NCI-H774 (cell line): ENCODE measurements around the gene AJM1.
A peak's percentile ranks its signal among the peaks of the same experiment; 100 is the strongest.
"Not testable (repeated sequence)": the region's sequence is repeated elsewhere in the genome, so short reads cannot be mapped to it uniquely, and the experiment has no call there.

Experiments used
- DNase-seq: peaks from one replicate; lab custom pipeline; 2025; lab: John Stamatoyannopoulos, UW

The AJM1 gene

DNA sequence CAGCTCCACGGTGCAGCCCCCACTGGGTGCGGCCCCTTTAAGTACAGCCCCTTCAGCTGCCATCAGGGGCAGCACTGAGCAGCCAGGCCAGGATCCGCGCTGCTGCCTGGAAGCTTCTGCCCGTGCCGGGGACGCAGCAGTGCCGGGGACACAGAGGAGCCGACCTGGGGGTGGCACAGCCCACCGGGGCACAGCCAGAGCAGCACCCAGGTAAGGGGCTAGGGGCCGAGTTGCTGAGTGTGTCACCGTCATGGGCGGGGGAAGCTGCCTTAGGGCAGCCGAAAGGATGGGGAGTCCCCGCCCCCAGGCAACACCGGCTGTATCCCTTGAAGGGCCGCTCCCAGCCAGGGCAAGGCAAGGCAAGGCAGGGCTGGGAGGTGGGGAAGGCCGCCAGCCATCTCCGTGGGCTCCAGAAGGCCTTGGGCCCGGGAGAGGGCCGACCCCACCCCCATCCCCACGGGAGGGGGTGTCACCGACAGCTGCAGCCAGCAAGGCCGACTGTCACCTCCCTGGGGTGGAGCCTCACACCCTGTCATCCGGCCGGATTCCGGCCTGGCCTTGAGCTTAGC is at the start of gene AJM1:
Gene AJM1, plus strand, starts transcription at position 99 of the 569 bp plus-strand sequence. CDS start 1,937 bp downstream, outside the sequence.
- peak; percentile 46 for DNase-seq

DNA sequence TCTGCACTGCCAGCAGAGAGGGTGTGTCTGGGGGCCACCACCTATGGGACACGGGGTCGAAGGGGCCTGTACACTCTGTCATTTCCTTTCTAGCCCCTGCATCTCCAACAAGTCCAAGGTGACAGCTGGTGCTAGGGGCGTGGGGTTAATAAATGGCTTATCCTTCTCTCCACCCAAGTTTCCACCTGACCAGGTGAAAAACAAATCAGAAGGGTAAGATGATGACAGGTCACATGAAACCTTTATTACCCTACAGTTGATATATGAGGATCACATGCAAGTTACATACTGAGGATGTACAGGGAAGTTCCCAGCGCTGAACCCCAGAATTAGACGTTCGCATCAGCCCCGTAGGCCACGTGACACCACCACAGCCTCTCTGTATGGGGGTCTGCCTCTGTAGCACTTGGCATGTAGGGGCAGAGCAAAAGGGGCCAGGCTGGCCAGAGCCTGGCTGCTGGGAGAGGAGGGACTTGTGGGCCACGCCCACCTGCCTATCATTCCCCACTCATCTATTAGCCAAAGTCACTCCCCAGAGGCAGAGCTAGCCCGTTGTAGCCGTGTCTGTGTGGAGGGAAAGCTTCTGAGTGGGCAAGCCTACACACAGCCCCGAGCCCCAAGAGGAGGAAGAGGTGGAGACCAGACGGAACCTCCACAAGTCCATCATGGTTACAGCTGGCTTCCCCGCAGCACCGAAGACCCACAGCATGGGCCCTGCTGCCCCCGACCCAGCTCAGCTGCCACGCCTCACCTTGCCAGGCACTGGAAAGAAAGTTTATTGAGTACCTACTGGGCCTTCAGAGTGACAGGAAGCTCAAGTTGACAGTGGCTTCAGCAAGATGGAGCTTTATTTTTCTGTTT is 49.0 kb upstream of the AJM1 start:
- DNase-seq: no peak

- no peak for DNase-seq
These were observed 47.8 kb upstream of the AJM1 start for GRCh38 chr9:136794281-136794999.

GRCh38 chr9:136795000-136795348 is 47.3 kb upstream of the AJM1 start:
- no peak for DNase-seq

- DNase-seq: no peak
These were observed 46.0 kb upstream of the AJM1 start, which contains the start of gene CCDC183 for GRCh38 chr9:136796238-136796774. Gene CCDC183 (plus strand): TSS chr9:136796338. CDS start chr9:136796398, 60 bp downstream.

GRCh38 chr9:136796775-136797347 is 45.4 kb upstream of the AJM1 start:
- not testable (repeated sequence) for DNase-seq

DNA sequence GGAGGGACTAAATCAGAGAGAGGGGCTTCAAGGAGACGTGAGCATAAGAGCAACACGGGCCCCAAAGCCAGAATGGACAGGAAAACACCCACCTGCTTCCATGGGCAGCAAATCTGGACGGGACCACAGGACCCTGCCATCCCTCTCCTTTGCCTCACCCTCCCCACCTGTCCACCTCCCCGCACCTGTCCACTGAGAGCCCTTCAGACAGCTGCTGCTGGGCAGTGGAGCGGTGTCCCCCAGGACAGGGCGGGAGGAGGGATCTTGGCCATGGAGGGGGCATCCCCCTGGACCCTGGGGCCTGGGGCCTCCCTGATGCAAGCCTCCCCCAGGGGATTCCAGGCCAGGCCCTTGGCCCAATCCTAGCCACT is 43.6 kb upstream of the AJM1 start:
- DNase-seq: no peak

DNA sequence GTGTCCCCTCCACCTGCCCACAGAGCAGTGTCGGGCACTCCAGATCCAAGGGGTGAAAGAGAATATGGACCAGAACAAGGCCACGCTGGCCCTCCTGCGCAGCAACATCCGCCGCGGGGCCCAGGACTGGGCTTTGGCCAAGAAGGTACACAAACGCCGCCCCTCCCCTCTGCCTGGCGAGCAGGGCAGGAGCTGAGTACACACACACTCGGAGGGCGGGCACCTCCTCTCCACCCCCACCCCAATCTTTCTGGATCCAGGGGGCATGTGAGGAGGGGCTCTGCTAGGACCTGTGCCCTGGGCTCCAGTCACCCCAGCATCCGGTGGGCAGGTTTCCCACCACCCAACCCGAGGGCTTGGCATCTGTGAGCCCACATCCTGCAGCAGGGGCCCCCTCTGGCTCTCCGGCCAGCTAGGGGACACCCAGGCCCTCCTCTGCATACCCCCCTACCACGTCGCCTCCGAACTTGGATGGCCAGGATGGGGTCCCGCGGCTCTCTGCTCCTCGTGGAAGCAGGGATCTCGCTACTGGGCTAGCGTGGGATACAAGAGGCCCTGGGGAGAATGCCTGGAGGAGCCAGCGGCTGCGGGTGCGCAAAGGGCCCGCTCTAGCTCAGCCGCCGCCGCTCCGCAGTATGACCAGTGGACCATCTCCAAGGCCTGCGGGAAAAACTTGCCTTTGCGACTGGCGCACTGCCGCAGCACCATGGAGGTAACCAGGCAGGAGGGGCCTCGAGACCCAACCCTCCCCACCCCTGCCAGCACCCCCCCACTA is 43.0 kb upstream of the AJM1 start:
- peak; percentile 55 for DNase-seq

- DNase-seq: peak; percentile 95
These were observed 42.2 kb upstream of the AJM1 start for GRCh38 chr9:136799854-136800657.

GRCh38 chr9:136802321-136802720 is 40.0 kb upstream of the AJM1 start:
- no peak for DNase-seq

DNA sequence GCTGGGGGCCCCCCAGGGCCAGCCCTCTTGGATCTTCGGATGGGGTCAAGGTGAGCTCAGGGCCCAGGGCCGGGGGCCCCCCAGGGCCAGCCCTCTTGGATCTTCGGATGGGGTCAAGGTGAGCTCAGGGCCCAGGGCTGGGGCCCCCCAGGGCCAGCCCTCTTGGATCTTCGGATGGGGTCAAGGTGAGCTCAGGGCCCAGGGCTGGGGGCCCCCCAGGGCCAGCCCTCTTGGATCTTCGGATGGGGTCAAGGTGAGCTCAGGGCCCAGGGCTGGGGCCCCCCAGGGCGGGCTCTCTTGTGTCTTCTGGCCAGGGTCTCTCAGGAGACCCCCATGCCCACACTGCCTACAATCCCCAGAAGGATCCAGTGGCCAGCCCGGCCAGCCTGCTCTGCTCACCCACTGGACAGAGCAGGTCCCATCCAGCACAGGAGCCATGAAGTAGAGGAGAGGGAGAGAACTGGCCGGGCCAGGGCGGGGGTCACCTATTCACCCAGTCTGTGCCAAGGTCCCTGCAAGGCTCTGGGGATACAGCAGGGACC is 39.2 kb upstream of the AJM1 start:
- not testable (repeated sequence) for DNase-seq

DNA sequence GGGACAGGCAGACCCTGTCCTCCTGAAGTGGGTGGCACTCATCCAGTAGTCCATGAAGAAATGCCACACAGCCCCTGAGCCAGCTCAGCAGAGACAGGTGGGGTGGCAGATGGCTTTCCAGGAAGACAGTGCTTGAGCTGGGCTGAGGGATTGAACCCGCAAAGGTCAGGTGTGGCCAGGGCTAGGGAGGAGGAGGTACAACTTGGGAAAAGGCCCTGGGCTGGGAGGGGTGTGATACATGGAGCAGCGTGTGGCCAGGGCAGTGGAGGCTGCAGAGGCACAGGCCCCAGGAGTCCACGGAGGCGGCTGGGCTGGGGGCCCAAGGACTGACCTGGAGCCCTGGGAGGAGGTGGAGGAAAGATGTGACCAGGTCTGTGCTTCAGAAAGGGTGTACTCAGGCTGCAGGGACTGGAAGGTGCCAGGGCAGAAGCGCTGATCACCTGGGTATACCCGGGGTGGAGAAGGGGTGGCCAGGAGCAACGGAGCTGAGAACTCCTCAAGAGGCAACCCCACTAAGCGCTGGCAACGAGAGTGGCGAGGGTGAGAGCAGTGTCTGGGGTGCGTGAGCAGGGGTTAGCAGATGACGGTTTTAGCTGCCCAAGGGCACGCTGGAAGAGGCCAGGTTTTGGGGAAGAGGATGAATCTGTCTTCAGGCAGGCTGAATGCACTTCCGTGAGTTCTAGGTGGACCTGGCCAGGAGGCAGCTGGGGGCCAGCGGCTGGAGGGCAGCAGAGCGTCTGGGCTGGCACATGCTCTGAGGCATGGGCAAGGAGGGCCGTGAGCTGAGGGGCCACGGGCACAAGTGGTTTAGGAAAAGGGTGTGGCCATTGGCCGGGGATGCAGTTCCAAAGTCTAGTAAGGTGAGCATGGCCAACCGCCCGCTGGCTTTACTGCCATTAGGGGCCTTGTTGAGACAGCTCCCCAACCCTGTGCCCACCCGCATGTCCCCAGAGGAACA is 38.4 kb upstream of the AJM1 start:
- DNase-seq: no peak

GRCh38 chr9:136804509-136805206 is 37.6 kb upstream of the AJM1 start:
- no peak for DNase-seq

- no peak for DNase-seq
These were observed 37.0 kb upstream of the AJM1 start for GRCh38 chr9:136805207-136805740.

DNA sequence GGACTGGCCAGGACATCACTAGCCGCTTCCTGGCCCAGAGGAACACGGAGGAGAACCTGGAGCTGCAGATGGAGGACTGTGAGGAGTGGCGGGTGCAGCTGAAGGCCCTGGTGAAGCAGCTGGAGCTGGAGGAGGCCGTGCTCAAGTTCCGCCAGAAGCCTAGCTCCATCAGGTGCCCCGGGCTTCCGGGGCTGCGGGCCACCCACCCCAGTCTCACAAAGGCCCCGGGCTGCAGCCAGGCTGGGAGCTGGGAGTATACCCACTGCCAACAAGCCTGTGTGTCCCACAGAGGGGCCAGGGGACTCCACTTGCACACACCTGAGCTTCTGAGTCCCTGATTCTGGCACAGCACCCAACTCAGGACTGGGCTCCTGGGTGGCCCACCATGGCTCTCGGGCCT is 36.2 kb upstream of the AJM1 start:
- DNase-seq: no peak

GRCh38 chr9:136806631-136807201 is 35.6 kb upstream of the AJM1 start:
- DNase-seq: no peak

- DNase-seq: peak; percentile 85
These were observed 34.8 kb upstream of the AJM1 start, which contains the start of gene RABL6 for GRCh38 chr9:136807281-136808074. Gene RABL6 (plus strand): TSS chr9:136807948. CDS start chr9:136808197, 249 bp downstream.
